Dedifferentiated amniotic fluid mesenchymal stem cell (primary cell): ENCODE results near the gene WDCP.
"Not testable (repeated sequence)": the region's sequence is repeated elsewhere in the genome, so short reads cannot be mapped to it uniquely, and the experiment has no call there.

Experiments
- DNase-seq: peaks from one replicate; pipeline ENCODE4 v3.0.0-alpha.2; 2016; ENCODE audit errors: extremely low spot score

Gene WDCP, protein sequence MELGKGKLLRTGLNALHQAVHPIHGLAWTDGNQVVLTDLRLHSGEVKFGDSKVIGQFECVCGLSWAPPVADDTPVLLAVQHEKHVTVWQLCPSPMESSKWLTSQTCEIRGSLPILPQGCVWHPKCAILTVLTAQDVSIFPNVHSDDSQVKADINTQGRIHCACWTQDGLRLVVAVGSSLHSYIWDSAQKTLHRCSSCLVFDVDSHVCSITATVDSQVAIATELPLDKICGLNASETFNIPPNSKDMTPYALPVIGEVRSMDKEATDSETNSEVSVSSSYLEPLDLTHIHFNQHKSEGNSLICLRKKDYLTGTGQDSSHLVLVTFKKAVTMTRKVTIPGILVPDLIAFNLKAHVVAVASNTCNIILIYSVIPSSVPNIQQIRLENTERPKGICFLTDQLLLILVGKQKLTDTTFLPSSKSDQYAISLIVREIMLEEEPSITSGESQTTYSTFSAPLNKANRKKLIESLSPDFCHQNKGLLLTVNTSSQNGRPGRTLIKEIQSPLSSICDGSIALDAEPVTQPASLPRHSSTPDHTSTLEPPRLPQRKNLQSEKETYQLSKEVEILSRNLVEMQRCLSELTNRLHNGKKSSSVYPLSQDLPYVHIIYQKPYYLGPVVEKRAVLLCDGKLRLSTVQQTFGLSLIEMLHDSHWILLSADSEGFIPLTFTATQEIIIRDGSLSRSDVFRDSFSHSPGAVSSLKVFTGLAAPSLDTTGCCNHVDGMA

GRCh38 chr2:24046930-24047702, at the start of gene WDCP:
Gene WDCP, minus strand, starts transcription at chr2:24047391. Its CDS starts 7,897 bp downstream, at chr2:24039494.
- peak; percentile 99 for DNase-seq

DNA sequence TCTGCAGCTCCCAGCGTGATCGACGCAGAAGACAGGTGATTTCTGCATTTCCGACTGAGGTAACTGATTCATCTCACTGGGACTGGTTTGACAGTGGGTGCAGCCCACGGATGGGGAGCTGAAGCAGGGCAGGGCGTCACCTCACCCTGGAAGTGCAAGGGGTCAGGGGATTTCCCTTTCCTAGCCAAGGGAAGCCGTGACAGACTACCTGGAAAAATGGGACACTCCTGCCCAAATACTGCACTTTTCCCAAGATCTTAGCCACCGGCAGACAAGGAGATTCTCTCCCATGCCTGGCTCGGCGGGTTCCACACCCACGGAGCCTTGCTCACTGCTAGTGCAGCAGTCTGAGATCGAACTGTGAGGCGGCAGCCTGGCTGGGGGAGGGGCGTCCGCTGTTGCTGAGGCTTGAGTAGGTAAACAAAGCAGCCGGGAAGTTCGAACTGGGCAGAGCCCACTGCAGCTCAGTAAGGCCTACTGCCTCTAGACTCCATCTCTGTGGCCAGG, 48.0 kb upstream of the WDCP start:
- DNase-seq, result not testable (repeated sequence)

DNA sequence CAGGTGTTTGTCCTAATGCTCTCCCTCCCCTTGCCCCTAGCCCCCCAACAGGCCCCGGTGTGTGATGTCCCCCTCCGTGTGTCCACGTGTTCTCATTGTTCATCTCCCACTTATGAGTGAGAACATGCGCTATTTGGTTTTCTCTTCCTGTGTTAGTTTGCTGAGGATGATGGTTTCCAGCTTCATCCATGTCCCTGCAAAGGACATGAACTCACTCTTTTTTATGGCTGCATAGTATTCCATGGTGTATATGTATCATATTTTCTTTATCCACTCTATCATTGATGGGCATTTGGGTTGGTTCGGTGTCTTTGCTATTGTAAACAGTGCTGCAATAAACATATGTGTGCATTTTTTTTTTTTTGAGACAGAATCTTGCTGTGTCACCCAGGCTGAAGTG, 46.1 kb upstream of the WDCP start:
- DNase-seq, result not testable (repeated sequence)

DNA sequence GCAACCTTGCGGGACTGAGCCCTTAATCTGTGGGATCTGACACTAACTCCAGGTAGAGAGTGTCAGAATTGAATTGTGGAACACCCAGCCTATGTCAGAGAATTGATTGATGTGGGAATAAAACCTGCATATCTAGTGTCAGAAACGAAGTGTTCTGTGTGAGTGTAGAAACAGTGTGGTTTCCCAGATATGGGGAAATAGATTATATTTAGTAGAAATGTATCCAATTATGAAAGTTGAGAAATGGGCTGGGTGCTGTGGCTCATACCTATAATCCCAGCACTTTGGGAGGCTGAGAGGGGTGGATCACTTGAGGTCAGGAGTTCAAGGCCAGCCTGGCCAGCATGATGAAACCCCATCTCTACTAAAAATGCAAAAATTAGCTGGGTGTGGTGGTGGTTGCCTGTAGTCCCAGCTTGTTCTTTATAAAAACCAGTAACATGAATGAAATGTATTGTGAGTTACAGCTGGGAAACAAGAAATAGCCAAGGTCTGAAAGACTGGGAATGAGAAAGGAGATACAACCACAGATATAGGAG, 41.7 kb upstream of the WDCP start:
- no peak for DNase-seq

- DNase-seq, result no peak
These were observed 39.8 kb upstream of the WDCP start for GRCh38 chr2:24087032-24087431.

- no peak for DNase-seq
These were observed 39.0 kb upstream of the WDCP start for GRCh38 chr2:24086241-24086640.

GRCh38 chr2:24085200-24085489, 38.0 kb upstream of the WDCP start:
- DNase-seq, result no peak

- peak; percentile 80 for DNase-seq
These were observed 37.4 kb upstream of the WDCP start, which contains the start of gene TP53I3 for GRCh38 chr2:24084386-24085199. Gene TP53I3, minus strand, starts transcription at chr2:24084834. Its CDS starts 508 bp downstream, at chr2:24084326.

DNA sequence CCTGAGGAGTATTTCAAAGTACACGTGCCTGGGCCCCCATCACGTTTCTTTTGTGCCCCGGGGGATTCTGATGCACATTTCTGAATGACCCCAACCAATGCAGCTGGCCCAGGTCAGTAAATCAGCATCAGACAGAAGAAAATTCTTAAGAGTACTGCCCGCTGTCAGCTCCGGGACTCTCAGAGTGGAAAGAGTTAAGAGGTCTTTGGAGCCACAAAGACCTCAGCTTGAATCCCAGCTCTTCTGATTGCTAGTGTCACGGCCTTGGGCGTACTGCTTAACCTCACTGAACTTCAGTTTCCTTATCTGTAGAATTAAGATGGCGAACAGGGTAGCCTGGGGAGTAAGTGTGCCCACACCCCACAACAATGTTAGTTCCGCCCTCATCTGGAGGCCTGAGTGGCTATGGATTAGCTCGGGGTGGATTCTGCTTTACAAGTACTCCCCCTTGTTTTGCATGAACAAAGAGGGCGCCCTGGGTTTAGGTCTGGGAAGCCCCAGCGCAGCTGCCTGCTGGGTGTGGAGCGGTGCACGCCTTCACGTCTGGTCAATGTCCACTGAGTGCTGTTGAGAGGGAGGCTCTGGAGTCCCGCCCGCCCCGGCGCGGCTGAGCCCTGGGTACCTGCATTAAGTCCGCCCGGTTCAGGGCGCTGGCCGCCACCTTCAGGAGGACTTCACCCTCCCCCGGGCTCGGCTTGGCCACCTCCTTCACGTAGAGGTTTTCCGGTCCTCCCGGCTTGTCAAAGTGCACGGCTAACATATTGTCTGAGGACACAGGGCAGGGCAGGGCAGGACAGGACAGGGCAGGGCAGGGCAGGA, 36.6 kb upstream of the WDCP start:
- DNase-seq, result peak; percentile 50

- no peak for DNase-seq
These were observed 35.8 kb upstream of the WDCP start for GRCh38 chr2:24082787-24083566.

DNA sequence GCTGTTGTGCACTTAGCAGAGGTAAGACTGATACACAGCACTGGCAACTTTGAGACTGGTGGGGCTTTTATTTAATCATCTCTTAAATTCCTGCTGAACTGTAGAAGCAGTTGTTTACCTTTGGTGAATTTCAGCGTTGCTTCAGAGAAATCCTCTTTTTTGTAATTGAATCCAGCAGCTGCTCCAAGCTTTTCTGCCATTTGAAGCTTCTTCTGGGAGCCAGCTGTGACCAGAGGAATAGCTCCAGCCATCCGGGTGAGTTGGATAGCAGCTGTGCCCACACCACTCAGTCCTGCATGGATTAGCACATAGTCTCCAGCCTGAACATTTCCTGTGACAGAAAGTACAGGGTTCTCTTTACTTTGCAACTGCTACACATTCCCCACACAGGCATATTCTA, 33.5 kb upstream of the WDCP start:
- DNase-seq, result no peak

GRCh38 chr2:24077879-24078278, 30.7 kb upstream of the WDCP start:
- no peak for DNase-seq

- DNase-seq, result no peak
These were observed 30.3 kb upstream of the WDCP start for GRCh38 chr2:24077535-24077877.

- DNase-seq, result no peak
These were observed 29.8 kb upstream of the WDCP start for GRCh38 chr2:24076849-24077534.

DNA sequence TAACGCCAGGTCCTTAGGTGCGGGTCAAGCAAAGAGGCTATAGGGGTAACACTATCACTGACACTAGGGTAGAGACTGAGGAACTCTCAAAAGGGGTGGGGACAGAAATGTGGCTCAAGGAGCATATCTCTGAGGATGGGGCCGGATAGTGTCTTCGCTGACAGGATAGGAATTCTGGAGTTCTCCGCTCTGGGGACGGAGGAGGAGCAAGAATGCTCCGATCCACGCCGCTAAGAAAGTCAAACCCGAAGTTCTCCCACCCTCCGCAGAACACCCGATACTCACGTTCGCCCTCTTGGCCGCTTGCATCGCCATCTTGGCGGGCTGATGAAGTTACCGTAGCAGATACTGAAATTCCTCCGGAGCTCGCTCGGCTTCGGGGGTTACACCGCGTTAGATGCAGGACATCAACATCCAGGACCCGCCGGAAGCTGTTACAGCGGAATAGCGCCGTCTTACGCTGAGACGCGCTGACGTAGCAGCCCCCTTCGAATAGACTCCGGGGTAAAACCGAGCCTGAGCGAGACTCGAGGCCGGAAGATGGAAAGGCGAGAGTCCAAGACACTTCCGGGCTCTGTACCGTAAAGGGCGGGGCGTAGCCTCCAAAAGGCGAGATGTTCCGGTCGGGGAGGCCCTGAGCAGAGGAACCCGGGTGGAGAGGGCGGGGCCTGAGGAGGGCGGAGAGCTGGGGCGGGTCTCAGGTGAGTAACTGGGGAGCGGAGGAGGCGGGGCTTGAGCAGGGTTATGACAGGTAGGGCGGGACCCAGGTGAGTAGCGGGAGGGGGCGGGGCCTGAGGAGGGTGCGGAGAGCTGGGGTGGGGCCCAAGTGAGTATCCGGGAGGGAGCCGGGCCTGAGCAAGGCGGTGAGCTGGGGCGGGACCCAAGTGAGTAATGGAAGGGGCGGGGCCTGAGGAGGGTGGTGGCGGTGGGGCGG, 29.0 kb upstream of the WDCP start, which contains the start of gene SF3B6:
SF3B6 (minus strand) TSS at position 412 of the 934 bp plus-strand sequence; CDS start at position 315, 97 bp downstream.
- peak; percentile 97 for DNase-seq

- no peak for DNase-seq
These were observed 28.1 kb upstream of the WDCP start for GRCh38 chr2:24075259-24075658.

DNA sequence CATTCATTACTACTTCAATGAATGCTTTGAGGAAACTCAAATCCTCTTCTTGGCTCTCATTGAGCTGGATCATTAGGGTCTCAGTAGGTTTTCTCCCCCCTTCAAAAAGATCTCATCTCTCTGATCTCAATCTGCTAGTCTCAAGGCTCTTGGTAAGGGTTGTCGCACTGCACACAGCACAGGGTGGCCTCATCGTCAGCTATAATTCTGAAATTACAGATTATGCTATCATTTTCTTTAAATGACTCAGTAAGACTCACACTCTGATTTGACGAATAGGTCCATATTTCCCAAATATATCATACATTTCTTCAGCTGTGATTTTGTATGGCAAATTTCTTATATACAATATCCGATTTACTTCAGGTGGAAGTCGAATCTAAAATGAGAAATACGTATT, 26.6 kb upstream of the WDCP start:
- no peak for DNase-seq

GRCh38 chr2:24072259-24072658, 25.1 kb upstream of the WDCP start:
- DNase-seq, result no peak
